Measurements from ENCODE around the gene NLK. TPM values are rescaled to one million over a fixed set of nuclear protein-coding genes. Genes with fewer than 3 reads are reported as not detected.

The NLK gene
- total RNA-seq, 4 donors from 2014 or later: 6.2 to 40.5 (median 29.9) TPM

DNA sequence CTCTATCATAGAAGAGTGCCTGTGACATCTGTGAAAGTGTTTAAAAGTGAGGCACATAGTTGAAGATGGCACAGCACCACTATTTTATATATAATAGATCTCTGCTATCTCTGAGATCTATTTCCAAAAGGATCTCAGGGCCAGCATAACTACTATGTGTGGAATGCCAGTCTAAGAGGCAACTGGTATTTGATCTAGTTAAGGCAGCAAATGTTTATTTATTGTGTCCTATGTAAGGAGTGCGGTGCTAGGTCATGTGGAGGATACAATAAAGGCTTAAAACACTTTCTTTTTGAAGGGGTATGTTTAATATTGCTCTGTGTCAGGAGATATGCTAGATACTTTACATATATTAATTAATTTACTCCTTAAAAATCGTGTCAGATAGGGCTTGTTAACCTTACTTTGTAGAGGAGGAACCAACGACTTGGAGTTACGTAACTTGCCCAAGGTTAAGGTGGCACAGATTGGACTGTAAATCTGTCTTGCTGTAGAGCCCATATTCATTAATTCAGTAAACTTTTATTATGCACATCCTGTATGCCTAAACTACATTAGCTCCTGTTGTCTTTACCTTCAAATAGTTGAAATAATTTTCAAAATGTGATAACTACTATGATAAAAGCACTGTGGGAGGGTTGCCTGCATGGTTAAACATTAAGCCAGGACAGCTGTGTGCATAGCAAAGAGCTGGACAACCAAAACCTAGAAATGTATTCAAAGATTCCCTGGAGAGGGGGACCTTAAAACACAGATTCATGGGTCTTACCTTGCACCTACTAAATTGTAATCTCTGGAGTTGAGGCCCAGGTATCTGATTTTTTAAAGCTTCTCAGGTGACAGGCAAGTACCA, 83.3 kb downstream of the NLK start:
- no peak for DNase-seq
- Histone ChIP-seq H3K9me3 (no peaks in the 10 kb centered on the region), H3K4me3 (no peak overlapping the region), H3K27me3 (no peaks in the 10 kb centered on the region), H3K4me1 (peaks cover 0 to 17% (median 11%) of the 10 kb centered on the region in 4 donors), H3K27ac (no peak overlapping the region), H3K36me3 (peaks cover 0 to 8% (median 0%) of the 10 kb centered on the region in 4 donors)
- in situ Hi-C loops (cut with MboI; ENCODE audit: low pct_ligation_motif_present in 1 of 4, low pct_unique_long_range_greater_than_20kb in 1 of 4, low sequenced_read_pairs in 3 of 4) (loop anchor here in 2 of 4 donors (10.0 to 25.0 kb wide), 2 partner anchors 61 to 88 kb away; partner anchors contain the start of gene NLK (in 1 of the 2)), intact Hi-C loops (cut with DNase I; ENCODE audit: low total_unique reads) (no loop called here)
- 38 to 39% methylated on average over 4 of the region's 4 CpGs for WGBS, 2 donors (ENCODE audit: low coverage in 1 of 2)
- no peak for TF ChIP-seq EP300 (IDR thresholded peaks at IDR 0.05; ENCODE audit: low read depth)
- no peak for TF ChIP-seq POLR2AphosphoS5 (IDR thresholded peaks at IDR 0.05)
- no peak for TF ChIP-seq POLR2A (IDR thresholded peaks at IDR 0.05)

DNA sequence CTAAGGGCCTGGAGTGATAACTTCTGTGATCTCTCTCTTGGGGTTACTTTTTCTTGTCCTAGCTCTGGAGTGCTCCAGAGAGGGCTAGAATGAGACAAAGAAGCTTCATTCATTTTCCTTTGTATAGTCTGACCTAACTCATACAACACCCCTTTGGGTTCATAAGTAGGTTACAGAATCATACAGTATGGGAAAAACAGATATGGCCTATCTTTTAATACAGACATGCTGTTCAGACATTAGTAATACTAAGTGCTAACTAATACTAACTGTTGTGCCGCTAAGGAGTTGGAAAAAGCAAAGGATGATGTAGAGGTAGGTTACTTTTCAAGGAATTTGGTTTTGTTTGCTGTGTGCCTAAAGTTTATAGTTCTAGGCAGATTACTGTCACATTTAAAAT, 84.7 kb downstream of the NLK start:
- Histone ChIP-seq H3K27me3 (no peaks in the 10 kb centered on the region), H3K9me3 (no peaks in the 10 kb centered on the region), H3K4me1 (peaks cover 0 to 26% (median 18%) of the 10 kb centered on the region in 4 donors), H3K27ac (no peak overlapping the region), H3K36me3 (peaks cover 0 to 8% (median 0%) of the 10 kb centered on the region in 4 donors), H3K4me3 (no peak overlapping the region)
- no peak for DNase-seq
- in situ Hi-C loops (cut with MboI; ENCODE audit: low pct_ligation_motif_present in 1 of 4, low pct_unique_long_range_greater_than_20kb in 1 of 4, low sequenced_read_pairs in 3 of 4): loop anchor here in 2 of 4 donors (10.0 to 25.0 kb wide), 2 partner anchors 62 to 90 kb away; partner anchors contain the start of gene NLK (in 1 of the 2)
- intact Hi-C loops (cut with DNase I; ENCODE audit: low total_unique reads): no loop called here
- TF ChIP-seq EP300 (IDR thresholded peaks at IDR 0.05; ENCODE audit: low read depth): no peak
- TF ChIP-seq, protein P1, sequence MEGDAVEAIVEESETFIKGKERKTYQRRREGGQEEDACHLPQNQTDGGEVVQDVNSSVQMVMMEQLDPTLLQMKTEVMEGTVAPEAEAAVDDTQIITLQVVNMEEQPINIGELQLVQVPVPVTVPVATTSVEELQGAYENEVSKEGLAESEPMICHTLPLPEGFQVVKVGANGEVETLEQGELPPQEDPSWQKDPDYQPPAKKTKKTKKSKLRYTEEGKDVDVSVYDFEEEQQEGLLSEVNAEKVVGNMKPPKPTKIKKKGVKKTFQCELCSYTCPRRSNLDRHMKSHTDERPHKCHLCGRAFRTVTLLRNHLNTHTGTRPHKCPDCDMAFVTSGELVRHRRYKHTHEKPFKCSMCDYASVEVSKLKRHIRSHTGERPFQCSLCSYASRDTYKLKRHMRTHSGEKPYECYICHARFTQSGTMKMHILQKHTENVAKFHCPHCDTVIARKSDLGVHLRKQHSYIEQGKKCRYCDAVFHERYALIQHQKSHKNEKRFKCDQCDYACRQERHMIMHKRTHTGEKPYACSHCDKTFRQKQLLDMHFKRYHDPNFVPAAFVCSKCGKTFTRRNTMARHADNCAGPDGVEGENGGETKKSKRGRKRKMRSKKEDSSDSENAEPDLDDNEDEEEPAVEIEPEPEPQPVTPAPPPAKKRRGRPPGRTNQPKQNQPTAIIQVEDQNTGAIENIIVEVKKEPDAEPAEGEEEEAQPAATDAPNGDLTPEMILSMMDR (IDR thresholded peaks at IDR 0.05): no peak
- no peak for TF ChIP-seq POLR2A (IDR thresholded peaks at IDR 0.05)
- TF ChIP-seq POLR2AphosphoS5 (IDR thresholded peaks at IDR 0.05): no peak
- 71 to 100% methylated on average over 1 of the region's 1 CpG for WGBS, 2 donors (ENCODE audit: low coverage in 1 of 2)

DNA sequence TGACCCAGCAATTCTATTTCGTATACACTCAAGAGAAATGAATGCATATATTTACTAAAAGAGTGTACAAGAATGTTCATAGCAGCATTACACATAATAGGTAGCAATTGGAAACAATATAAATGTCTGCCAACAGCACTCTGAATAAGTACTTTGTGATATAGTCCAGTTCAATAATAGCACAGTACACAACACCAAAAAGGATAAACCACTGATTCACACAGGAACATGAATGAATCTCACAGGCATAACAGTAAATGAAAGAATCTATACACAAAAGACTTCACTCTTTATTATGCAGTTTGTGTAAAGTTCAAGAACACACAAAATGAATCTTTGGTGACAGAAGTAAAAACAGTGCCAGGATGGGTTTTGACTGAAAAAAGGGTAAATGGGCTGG, 86.3 kb downstream of the NLK start:
- no peak for DNase-seq
- intact Hi-C loops (cut with DNase I; ENCODE audit: low total_unique reads): no loop called here
- Histone ChIP-seq H3K36me3 (no peaks in the 10 kb centered on the region), H3K4me3 (no peak overlapping the region), H3K4me1 (peaks cover 0 to 26% (median 18%) of the 10 kb centered on the region in 4 donors), H3K27ac (no peak overlapping the region), H3K27me3 (no peaks in the 10 kb centered on the region), H3K9me3 (no peaks in the 10 kb centered on the region)
- in situ Hi-C loops (cut with MboI; ENCODE audit: low pct_ligation_motif_present in 1 of 4, low pct_unique_long_range_greater_than_20kb in 1 of 4, low sequenced_read_pairs in 3 of 4): loop anchor here in 2 of 4 donors (10.0 to 25.0 kb wide), 2 partner anchors 64 to 91 kb away; partner anchors contain the start of gene NLK (in 1 of the 2)
- no peak for TF ChIP-seq POLR2A (IDR thresholded peaks at IDR 0.05)
- no peak for TF ChIP-seq EP300 (IDR thresholded peaks at IDR 0.05; ENCODE audit: low read depth)
- TF ChIP-seq, protein P1 (IDR thresholded peaks at IDR 0.05): no peak
- 62 to 71% methylated on average over 1 of the region's 1 CpG for WGBS, 2 donors (ENCODE audit: low coverage in 1 of 2)

DNA sequence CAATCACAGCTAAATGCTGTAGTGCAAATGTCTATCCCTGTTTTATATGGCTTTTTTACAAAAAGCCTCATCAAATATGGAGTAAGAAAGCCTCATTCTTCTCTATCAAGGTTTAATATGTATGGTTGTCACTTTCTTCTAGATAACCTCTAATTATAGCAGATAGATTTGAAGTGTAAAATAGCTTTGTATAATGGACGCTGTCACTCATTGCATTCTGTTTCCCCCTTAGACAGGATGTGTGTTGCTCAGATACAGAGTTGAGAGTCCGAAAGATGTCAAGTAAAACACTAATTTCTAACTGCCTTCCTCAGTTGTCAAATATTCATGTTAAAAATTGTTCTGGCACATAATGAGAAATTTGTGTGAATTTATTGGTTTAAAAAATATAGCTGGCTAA, 88.0 kb downstream of the NLK start:
- Histone ChIP-seq H3K36me3 (no peaks in the 10 kb centered on the region), H3K27me3 (no peaks in the 10 kb centered on the region), H3K27ac (no peak overlapping the region), H3K4me1 (peaks cover 0 to 16% (median 11%) of the 10 kb centered on the region in 4 donors), H3K4me3 (no peak overlapping the region), H3K9me3 (no peaks in the 10 kb centered on the region)
- intact Hi-C loops (cut with DNase I; ENCODE audit: low total_unique reads) (no loop called here), in situ Hi-C loops (cut with MboI; ENCODE audit: low pct_ligation_motif_present in 1 of 4, low pct_unique_long_range_greater_than_20kb in 1 of 4, low sequenced_read_pairs in 3 of 4) (loop anchor here in 1 of 4 donors (25.0 kb wide), 1 partner anchor 93 kb away; the partner anchor contains the start of gene NLK)
- TF ChIP-seq, protein P1 (IDR thresholded peaks at IDR 0.05): no peak
- TF ChIP-seq POLR2AphosphoS5 (IDR thresholded peaks at IDR 0.05) (no peak), POLR2A (IDR thresholded peaks at IDR 0.05) (no peak), EP300 (IDR thresholded peaks at IDR 0.05; ENCODE audit: low read depth) (no peak)
- DNase-seq: no peak
- 93 to 97% methylated on average over 2 of the region's 2 CpGs for WGBS, 2 donors (ENCODE audit: low coverage in 1 of 2)

Data from transverse colon (tissue), 4 donors.